ENCODE measurements around the gene CCDC83.

DNA sequence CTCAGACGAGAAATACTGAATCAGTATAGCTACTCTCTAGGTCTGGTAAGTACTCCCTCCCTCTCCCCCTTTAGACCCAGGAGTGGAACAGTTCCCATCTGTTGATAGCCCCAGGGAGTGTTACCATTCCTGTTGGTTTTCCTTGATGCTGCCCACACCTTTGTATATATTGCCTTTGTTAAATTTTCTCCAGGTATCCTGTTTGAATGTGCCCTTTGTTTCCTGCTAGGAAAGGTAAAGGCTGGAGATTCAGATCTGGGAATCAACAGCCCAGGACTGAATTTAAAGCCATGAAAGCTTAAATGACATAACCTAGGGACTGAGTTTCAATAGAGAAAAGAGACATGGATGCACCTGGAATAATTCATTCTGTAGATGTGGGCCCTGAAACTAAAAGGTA lies 68.3 kb downstream of the CCDC83 start:
- TF ChIP-seq, protein P1, sequence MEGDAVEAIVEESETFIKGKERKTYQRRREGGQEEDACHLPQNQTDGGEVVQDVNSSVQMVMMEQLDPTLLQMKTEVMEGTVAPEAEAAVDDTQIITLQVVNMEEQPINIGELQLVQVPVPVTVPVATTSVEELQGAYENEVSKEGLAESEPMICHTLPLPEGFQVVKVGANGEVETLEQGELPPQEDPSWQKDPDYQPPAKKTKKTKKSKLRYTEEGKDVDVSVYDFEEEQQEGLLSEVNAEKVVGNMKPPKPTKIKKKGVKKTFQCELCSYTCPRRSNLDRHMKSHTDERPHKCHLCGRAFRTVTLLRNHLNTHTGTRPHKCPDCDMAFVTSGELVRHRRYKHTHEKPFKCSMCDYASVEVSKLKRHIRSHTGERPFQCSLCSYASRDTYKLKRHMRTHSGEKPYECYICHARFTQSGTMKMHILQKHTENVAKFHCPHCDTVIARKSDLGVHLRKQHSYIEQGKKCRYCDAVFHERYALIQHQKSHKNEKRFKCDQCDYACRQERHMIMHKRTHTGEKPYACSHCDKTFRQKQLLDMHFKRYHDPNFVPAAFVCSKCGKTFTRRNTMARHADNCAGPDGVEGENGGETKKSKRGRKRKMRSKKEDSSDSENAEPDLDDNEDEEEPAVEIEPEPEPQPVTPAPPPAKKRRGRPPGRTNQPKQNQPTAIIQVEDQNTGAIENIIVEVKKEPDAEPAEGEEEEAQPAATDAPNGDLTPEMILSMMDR (IDR thresholded peaks at IDR 0.05): no peak
- no peak for TF ChIP-seq POLR2A (IDR thresholded peaks at IDR 0.05)

Data from uterus (tissue), 2 donors.